PC-3 (cell line): ENCODE measurements around the gene BSG. TPM values are rescaled to one million over a fixed set of nuclear protein-coding genes. Genes with fewer than 3 reads are reported as not detected.

ENCODE experiments used
- ATAC-seq: fragments of 200-7000 bp; cut with Tn5 transposase; 2 replicates; pipeline ENCODE4 v1.9.1; 2020; ENCODE audit warnings: mild to moderate bottlenecking, moderate library complexity
- BruUV-seq: library from RNA; stranded (reverse); fragments of 400-500 nt; replicated peaks from 2 replicates; lab custom pipeline; 2021; lab: Mats Ljungman, UMichigan
- CTCF ChIA-PET: fragments of 300-600 bp; sonication (Branson Sonifier 250); formaldehyde crosslinking; loops from one replicate; lab custom pipeline; 2022; ENCODE audit warnings: antibody characterized with exemption; lab: Charles Lee
- POLR2A ChIA-PET: fragments of 300-600 bp; sonication (Branson Sonifier 250); formaldehyde crosslinking; loops from one replicate; lab custom pipeline; 2022; ENCODE audit warnings: antibody characterized with exemption; ENCODE audit not compliant: unreplicated experiment; lab: Charles Lee
- DNase-seq: peaks from one replicate; pipeline ENCODE4 v3.0.0-alpha.2; 2015
- H2AFZ ChIP-seq: fragments of 300-600 bp; sonication (generic); 2 replicates; pipeline ENCODE4 v1.6.0; 2016; ENCODE audit warnings: antibody characterized with exemption, low read length
- H3F3A ChIP-seq: fragments of 300-600 bp; sonication (generic); one replicate; pipeline ENCODE4 v1.6.0; 2017; ENCODE audit warnings: antibody characterized with exemption, low read length, control low read depth, mild to moderate bottlenecking; ENCODE audit not compliant: unreplicated experiment
- H3K27ac ChIP-seq: fragments of 300-600 bp; sonication (generic); 2 replicates; pipeline ENCODE4 v1.5.1; 2016; ENCODE audit warnings: mild to moderate bottlenecking, low read length
- H3K27me3 ChIP-seq: fragments of 300-600 bp; sonication (generic); 2 replicates; pipeline ENCODE4 v1.6.1; 2016; ENCODE audit warnings: low read length, mixed read lengths
- H3K36me3 ChIP-seq: fragments of 300-600 bp; sonication (generic); 2 replicates; pipeline ENCODE4 v1.6.1; 2016; ENCODE audit warnings: low read depth, mixed run types, low read length, mixed read lengths
- H3K4me1 ChIP-seq: fragments of 300-600 bp; sonication (generic); 2 replicates; pipeline ENCODE4 v1.5.1; 2016; ENCODE audit warnings: low read length; ENCODE audit not compliant: insufficient read depth
- H3K4me2 ChIP-seq: fragments of 300-600 bp; sonication (generic); 2 replicates; pipeline ENCODE4 v1.6.0; 2016; ENCODE audit warnings: low read length
- H3K4me3 ChIP-seq: fragments of 300-600 bp; sonication (generic); 2 replicates; pipeline ENCODE4 v1.5.1; 2016; ENCODE audit warnings: mild to moderate bottlenecking, low read length, mixed read lengths
- H3K79me2 ChIP-seq: fragments of 300-600 bp; sonication (generic); 2 replicates; pipeline ENCODE4 v1.6.1; 2017; ENCODE audit warnings: low read length, mixed read lengths
- H3K9ac ChIP-seq: fragments of 300-600 bp; sonication (generic); 2 replicates; pipeline ENCODE4 v1.6.0; 2016; ENCODE audit warnings: mild to moderate bottlenecking, low read length
- H3K9me2 ChIP-seq: fragments of 300-600 bp; sonication (generic); replicated peaks from 2 replicates; pipeline ENCODE4 v1.6.1; 2016; ENCODE audit warnings: mixed run types, low read length, mixed read lengths
- H3K9me3 ChIP-seq: fragments of 300-600 bp; sonication (generic); 2 replicates; pipeline ENCODE4 v1.6.1; 2016; ENCODE audit warnings: low read length, mixed read lengths
- H4K20me1 ChIP-seq: fragments of 300-600 bp; sonication (generic); 2 replicates; pipeline ENCODE4 v1.6.1; 2016; ENCODE audit warnings: low read length, mixed read lengths
- EZH2 ChIP-seq: fragments of 300-600 bp; sonication (generic); IDR thresholded peaks from one replicate; pipeline ENCODE4 v1.6.1; 2017; ENCODE audit warnings: antibody characterized with exemption, mild to moderate bottlenecking, low read length; ENCODE audit not compliant: unreplicated experiment
- EZH2phosphoT487 ChIP-seq: fragments of 300-600 bp; sonication (generic); IDR thresholded peaks from 2 replicates; pipeline ENCODE4 v1.6.1; 2018; ENCODE audit warnings: mild to moderate bottlenecking, antibody characterized with exemption, low read length, borderline replicate concordance
- intact Hi-C: fragments of 100-400 bp; cut with micrococcal nuclease; formaldehyde crosslinking; loops from 2 replicates; pipeline ENCODE4 v1.9.0; 2023
- total RNA-seq: library from RNA; depleted of rRNA; stranded (reverse); fragments of >200 nt; gene quantifications from 2 replicates; pipeline ENCODE4 v1.2.3, GENCODE V29; 2014
- TF ChIP-seq, protein P1 (sequence below): fragments of 300-600 bp; sonication (generic); conservative IDR thresholded peaks from 2 replicates; pipeline ENCODE4 v1.5.1; 2017; ENCODE audit warnings: antibody characterized with exemption, low read depth, mild to moderate bottlenecking, low read length

Gene BSG
- total RNA-seq, 1 experiment from 2014 or later = 458 TPM

DNA sequence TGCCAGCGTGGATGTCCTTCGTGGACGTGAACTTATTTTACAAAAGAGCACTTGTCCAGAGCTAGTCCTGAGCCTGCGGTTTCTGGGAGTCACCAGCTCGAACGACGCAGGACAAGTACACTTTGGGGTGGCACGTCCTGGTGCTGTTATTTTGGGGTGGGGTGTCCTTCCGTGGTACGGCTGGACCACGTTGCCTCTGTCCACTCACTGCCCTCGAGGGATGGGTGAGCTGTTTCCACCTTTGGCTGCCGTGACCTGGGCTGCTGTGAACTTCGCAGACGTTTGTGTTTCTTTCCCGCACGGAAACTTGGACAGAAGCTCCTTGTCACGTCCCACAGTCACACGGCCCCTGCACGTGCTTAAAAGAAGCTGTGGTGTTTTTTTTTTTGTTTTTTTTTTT is 17.6 kb upstream of the BSG start:
- Histone ChIP-seq H3K4me2 (no peak overlapping the region), H3K4me1 (no peaks in the 10 kb centered on the region; the same call in 1 of the 2 replicates), H3K4me3 (no peak overlapping the region), H2AFZ (no peak overlapping the region), H4K20me1 (no peaks in the 10 kb centered on the region), H3K36me3 (no peaks in the 10 kb centered on the region), H3K27ac (no peak overlapping the region), H3K9me2 (no peaks in the 10 kb centered on the region), H3K9ac (no peak overlapping the region), H3K79me2 (no peaks in the 10 kb centered on the region), H3F3A (no peaks in the 10 kb centered on the region), H3K9me3 (no peaks in the 10 kb centered on the region), H3K27me3 (no peaks in the 10 kb centered on the region)
- no TSS peak for BruUV-seq
- ATAC-seq = no peak
- ChIA-PET CTCF (no interaction called here), POLR2A (no interaction called here)
- TF ChIP-seq EZH2phosphoT487 = no peak
- no peak for TF ChIP-seq EZH2
- TF ChIP-seq, protein P1, sequence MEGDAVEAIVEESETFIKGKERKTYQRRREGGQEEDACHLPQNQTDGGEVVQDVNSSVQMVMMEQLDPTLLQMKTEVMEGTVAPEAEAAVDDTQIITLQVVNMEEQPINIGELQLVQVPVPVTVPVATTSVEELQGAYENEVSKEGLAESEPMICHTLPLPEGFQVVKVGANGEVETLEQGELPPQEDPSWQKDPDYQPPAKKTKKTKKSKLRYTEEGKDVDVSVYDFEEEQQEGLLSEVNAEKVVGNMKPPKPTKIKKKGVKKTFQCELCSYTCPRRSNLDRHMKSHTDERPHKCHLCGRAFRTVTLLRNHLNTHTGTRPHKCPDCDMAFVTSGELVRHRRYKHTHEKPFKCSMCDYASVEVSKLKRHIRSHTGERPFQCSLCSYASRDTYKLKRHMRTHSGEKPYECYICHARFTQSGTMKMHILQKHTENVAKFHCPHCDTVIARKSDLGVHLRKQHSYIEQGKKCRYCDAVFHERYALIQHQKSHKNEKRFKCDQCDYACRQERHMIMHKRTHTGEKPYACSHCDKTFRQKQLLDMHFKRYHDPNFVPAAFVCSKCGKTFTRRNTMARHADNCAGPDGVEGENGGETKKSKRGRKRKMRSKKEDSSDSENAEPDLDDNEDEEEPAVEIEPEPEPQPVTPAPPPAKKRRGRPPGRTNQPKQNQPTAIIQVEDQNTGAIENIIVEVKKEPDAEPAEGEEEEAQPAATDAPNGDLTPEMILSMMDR = no peak
- DNase-seq = no peak
- intact Hi-C loops = no loop called here

DNA sequence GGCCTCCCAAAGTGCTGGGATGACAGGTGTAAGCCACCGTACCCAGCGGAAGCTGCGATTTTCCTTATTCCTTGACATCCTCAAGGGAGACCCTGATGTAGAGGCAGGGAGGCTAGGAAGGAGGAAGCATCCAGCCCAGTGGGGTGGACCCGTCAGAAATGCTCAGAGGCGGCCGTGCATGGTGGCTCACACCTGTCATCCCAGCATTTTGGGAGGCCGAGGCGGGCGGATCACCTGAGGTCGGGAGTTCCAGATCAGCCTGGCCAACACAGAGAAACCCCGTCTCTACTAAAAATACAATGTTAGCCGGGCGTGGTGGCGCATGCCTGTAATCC is 17.0 kb upstream of the BSG start:
- Histone ChIP-seq H3K27me3 (no peaks in the 10 kb centered on the region), H2AFZ (no peak overlapping the region), H3K4me3 (no peak overlapping the region), H3K36me3 (no peaks in the 10 kb centered on the region), H3K9ac (no peak overlapping the region), H3K4me2 (no peak overlapping the region), H3K4me1 (no peaks in the 10 kb centered on the region; the same call in 1 of the 2 replicates), H3F3A (no peaks in the 10 kb centered on the region), H3K9me2 (no peaks in the 10 kb centered on the region), H3K79me2 (no peaks in the 10 kb centered on the region), H3K9me3 (no peaks in the 10 kb centered on the region), H3K27ac (no peak overlapping the region), H4K20me1 (no peaks in the 10 kb centered on the region)
- CTCF ChIA-PET = interaction anchor here (0.8 kb wide), 1 partner anchor 24 kb away, joined by 3 read pairs; the partner anchor contains the start of gene CDC34
- ATAC-seq (no peak), DNase-seq (no peak)
- intact Hi-C loops = no loop called here
- POLR2A ChIA-PET = no interaction called here
- TF ChIP-seq, protein P1 = no peak
- no peak for TF ChIP-seq EZH2phosphoT487
- no peak for TF ChIP-seq EZH2
- no TSS peak for BruUV-seq

DNA sequence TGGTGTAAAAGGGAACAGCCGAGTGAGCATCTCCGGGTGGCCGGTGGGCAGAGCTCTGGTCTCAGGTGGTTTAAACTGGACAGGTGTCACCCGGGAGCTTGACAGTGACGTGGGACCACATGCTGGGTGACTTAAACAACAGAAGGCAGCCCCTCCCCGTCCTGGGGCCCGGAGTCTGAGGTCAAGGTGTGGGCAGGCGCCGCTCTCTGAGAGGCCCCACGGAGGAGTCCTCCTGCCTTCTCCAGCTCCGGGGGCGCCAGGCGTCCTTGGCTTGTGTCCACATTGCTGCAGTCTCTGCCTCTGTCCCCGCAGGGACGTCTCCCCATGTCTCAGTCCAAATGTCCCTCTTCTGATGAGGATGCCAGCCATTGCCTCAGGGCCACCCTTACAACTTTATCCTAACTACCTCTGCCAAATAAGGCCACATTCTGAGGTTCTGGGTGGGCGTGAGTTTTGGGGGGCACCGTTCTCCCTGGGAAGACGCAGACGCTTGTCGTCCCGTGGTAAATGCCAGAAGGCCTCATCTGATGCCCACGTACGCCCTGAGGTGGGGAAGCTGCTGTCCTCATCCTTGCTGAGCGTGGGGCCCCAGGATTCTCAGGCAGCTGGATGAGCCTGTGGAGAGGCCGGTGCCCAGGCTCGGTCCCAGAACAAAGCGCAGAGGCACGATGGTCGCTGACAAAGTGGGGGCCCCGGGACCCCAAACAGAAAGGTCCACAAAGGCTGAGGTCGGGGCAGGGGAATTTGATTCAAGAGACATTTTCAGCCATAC is 15.6 kb upstream of the BSG start:
- intact Hi-C loops = no loop called here
- DNase-seq (no peak), ATAC-seq (no peak)
- Histone ChIP-seq H3K9ac (no peak overlapping the region), H3K4me2 (no peak overlapping the region), H3K36me3 (no peaks in the 10 kb centered on the region), H3K9me3 (no peaks in the 10 kb centered on the region), H3K27me3 (no peaks in the 10 kb centered on the region), H3K79me2 (no peaks in the 10 kb centered on the region), H2AFZ (no peak overlapping the region), H4K20me1 (no peaks in the 10 kb centered on the region), H3K4me3 (no peak overlapping the region), H3F3A (no peaks in the 10 kb centered on the region), H3K27ac (no peak overlapping the region), H3K9me2 (no peaks in the 10 kb centered on the region), H3K4me1 (no peaks in the 10 kb centered on the region; the same call in 1 of the 2 replicates)
- ChIA-PET POLR2A (no interaction called here), CTCF (no interaction called here)
- no TSS peak for BruUV-seq
- TF ChIP-seq EZH2 = no peak
- TF ChIP-seq, protein P1 = no peak
